HG03354 (cell line): ENCODE results near the gene CAB39.

Experiments used
- ATAC-seq: cut with Tn5 transposase; IDR thresholded peaks from one replicate; pipeline ENCODE4 v1.9.1; 2021; ENCODE audit warnings: mild to moderate bottlenecking; ENCODE audit not compliant: unreplicated experiment, poor library complexity, severe bottlenecking

The CAB39 gene

DNA sequence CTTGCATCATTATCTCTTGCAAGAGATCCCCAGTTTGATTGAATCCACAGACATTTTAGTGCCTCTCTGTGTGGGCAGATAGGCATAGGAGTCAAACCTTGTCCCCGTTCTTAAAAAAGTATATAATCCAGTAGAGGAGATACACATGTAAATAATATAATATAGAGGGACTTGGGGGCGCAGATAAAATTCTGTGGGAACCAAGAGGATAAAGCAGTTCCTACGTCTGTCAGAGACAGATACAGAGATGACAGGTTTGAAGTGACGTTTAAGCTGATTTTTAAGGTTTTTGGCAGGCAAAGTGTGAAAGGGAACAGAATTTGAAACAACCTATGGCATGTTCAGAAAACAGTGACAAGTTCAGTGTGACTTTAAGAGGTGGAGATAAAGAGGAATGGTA, 63.1 kb downstream of the CAB39 start:
- no peak for ATAC-seq

DNA sequence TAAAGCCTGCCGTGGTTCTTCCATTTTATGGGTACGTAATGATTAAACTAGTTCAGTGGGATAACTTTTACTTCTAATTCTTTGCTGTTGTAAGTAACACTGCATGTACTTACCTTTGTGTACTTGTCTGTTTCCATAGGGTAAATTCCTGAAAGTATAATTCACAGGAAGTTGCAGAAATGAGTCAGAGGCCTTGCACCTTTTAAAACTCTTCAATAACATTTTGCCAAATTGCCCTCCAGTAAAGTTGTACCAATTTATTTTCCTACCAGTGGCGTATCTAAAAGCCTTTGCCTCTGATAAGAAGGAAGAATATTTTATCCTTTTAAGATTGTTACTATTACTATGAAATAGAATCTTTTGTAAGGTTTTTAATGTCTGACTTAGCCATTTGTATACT, 65.1 kb downstream of the CAB39 start:
- no peak for ATAC-seq

DNA sequence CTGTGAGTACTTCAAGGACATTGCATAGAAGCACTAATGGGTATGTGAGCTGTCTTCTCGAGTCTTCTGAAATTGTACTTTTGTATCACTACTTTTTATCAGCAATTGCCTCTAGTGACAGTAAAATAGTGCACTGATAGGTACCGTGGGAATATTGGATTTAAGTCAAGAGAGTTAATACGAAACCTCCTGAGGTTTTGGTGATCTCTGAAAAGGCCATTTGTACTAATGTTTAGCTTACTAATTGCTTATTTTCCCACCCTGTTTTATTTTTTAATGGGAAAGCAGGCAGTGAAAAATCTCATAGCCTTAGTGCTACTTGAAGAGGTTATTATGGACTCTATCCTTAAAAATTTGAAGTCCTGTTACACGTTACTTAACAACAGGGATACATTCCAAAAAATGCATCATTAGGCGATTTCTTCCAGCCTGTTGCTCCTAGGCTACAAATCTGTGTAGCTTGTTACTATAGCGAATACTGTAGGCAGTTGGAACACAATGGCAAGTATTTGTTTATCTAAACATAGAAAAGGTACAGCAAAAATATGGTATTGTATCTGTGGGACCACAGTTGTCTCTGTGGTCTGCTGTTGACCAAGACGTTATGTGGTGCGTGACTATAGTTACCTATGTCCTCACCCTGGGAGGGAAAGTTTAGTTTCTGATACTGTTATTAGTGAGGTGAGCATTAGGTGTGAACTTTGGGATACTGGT, 65.9 kb downstream of the CAB39 start:
- peak; percentile 69 for ATAC-seq

DNA sequence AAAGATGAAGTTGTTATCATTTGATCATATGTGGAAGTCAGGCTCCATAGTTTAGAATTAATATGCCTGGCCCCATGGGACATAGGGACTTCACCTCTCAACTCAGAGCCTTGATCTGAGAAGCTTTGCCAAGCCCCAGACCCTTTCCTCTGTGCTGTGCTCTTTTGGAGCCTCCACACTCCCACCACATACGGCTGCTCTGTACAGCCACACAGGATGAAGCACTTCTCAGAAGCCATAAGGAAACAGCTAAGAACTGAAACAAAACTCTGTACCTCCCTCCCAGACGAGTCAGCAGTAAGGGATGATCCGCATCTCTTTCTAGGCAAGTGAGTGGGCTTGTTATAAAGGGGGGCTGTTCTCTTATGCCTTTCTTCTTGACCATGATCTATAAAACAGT, 66.5 kb downstream of the CAB39 start:
- ATAC-seq = peak; percentile 30

DNA sequence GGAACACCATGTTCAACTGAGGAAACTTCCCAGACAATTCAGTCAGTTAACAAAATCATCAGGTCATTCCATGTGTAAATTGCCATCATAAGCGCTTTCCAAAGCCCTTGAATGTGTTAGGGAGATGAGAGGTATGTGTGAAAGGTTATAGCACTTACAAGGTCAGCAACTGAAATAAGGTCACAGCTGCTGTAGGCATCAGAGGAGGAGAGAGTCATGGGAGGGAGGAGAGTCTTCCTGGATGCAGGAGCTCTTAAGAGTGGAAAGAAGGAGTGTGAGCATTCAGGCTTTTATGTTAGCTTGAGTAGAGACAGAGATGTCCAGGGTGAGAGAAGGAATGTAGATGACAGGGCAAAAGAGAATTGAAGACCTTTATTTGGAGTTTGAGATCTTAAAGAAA, 67.0 kb downstream of the CAB39 start:
- no peak for ATAC-seq

DNA sequence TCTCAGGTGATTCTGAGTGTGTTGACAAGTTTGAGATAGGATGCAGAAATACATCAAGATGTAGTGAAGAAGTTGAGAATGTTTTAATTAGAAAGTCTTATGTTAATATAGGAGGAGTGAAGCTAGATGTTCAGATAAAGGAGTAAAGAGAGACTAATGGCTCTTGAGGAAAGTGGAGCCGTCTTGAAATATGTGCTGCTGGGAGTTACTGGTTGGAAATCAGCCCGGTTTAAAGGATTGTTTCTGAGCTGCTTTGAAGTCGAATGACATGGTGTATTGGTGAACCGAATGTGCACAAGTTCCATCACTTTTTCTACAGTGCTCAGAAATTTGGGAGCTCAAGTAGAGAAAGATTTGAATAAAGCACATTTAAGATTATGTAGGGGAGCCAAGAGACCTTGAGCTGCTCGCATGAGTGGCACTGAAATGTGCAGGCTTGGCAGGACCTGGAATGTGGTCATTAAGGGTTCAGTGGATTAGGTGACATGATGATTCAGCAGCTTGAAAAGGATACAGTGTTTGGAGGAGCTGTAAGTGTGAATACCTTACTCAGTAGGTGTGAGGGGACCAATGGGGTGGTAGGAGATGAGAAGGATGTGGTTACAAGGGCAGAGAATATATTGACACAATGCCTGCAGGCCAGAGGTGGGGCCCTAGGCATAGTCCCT, 68.6 kb downstream of the CAB39 start:
- ATAC-seq = no peak

DNA sequence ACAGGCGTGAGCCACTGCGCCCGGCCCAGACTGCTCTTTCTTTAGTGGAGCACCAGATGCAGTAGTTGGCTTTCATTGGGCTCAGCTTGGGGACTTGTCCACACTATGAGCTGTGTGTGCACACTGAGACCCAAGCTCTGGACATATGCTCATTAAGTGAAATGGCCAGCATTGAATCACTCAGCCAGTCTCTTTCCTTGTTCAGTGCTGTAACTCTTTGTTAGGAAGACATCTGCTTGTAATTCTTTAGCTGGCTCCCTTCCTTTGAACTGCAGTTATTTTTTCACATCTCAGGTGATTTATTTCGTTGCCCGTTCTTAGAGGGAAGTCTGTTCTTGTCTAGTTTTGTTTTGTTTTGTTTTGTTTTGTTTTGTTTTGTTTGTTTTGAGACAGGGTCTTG, 70.5 kb downstream of the CAB39 start:
- no peak for ATAC-seq

DNA sequence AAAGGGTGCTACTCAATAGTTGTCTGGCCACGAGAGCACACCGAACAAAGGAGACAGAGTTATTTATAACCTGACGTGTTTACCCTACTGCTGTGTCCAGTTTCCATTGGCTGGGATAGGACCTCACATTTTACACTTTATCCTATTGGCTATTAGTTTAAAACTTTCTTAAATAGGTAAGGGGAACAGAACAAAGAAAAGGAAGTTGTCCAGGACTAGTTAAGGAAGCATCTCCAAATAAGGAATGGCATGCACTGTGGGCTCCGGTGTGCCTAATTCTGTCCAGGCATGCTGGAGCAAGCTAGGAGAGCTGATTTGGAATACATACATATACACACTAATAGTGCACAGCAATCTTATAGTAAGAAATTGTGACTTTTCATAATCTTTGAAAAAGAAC, 72.2 kb downstream of the CAB39 start:
- no peak for ATAC-seq

DNA sequence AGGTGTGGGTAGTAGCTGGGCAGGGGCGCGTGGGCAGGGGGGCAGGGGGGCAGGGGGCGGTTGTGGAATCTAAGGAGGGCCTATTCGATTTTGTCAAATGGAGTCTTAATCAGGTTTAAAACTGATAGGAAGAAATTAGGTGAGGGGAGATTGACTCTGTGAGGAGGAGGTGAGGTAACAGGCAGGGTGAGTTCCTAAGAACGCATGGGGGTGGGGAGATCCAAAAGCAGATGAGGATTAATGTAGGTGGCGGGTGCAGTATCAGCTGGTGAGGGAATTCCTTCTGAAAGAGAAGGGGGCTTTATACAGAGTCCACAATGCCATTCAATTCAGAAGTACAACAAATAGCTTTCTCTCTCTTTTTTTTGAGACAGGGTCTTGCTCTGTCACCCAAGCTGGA, 72.7 kb downstream of the CAB39 start:
- ATAC-seq = no peak

DNA sequence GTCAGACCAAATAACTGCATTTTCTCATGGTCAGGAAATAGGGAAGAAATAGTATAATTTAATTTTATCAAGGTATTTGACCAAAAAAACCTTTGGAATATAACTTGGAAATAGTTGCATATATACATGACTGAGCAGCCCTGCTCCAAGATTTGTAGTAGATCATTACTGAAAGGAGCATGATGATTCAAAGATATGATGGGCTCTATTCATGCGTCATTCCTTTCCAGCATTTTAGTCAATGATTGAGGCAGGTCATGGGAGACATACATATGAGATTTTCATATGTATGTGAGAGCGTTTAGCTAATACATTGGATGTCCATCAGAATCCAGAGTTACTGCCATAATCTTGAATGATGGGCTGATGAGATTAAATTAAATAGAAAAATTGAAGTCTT, 74.5 kb downstream of the CAB39 start:
- ATAC-seq = no peak

DNA sequence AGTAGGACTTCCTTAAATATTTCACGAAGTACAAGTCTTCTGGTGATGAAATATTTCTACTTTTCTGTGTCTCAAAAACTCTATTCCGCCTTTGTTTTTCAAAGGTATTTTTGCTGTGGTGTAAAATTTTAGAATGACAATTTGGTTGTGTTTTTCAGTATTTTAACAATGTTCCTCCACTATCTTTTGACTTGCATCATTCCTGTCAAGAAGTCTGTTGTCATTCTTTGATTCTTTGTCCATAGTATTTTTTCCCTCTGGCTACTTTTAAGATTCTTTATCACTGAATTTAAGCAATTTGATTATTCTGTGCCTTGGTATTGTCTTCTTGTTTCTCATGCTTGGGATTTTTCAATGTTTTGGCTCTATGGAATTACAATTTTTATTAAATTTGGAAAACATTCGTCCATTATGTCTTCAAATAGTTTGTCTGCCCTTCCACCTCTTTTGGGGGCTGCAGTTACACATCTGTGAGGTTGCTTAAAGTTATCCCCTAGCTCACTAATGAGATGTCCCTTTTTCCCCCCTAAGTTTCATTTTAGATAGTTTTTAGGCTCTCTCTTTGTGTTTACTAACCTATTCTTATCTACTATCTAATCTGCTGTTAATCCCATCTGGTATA, 76.0 kb downstream of the CAB39 start:
- ATAC-seq = no peak

DNA sequence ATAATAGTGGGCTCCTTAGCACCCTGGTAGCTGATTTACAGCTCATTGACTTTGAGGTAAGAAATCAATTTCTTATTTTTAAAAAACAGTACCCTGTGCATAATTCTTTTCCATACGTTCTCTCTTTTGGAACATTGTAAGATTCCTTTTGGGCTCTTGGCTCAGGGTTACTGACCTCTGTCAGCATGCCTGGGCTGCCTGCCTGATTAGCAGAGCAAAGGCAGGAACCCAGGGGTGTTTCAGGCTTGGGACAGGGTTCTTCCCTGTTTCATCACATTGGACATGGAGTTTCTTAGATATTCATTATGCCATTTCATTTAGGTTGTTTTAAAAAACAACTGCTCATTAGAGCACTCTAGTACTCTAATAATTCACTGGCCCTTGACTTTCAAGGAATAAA, 78.3 kb downstream of the CAB39 start:
- no peak for ATAC-seq

DNA sequence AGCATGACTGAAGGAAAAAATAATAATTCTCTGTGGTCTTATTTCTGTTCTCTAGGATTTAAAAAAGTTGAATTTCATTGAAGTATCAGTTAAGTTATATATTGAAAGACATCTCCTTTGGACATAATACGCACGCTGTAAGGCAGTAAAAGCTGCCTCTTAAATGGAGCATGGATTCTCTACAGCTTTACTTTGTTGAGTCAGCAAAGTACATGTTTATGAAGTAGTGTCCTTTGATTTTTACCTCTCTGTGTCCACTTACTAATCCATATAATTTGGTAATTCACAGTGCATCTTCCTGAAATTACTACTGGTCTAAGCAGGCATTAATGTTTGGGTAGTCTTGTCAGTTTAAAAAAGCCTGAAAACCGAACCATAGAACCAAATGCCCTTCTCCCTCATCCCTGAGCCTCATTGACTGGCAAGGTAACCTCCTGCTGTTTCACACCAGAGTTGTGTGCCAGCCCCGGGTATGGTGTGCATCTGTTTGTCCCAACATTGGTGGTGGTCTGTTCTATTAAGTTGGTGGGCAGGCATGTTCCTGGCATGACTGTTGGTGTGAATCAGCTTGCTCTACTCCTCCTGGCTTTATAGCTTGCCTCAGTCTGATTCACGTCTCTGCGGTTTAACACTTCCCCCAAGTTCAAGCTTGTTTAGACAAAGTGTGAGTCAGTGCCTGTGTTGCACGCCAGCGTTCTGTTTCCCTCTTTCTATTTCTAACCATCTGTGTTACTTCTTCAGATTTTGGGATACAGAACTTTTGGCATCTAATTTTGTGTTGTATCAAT, 81.1 kb downstream of the CAB39 start:
- ATAC-seq = no peak

DNA sequence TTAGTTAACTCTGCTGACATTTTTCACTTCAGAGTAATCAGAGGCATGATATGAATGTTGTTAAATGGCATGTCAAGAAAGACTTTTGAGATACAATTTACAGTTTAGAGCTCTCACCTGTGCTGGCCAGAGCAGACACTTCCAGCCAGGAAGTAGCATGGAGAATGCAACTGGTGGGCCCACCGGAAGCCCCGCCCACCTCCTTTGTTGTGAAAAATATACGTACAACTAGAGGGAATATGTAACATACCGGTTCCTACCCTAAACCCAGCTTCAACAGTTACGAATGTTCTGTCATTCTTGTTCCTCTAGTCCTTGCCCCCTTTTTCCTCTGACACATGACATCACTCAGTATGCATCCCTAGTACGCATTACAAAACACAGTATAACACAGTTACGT, 81.9 kb downstream of the CAB39 start:
- ATAC-seq = no peak

DNA sequence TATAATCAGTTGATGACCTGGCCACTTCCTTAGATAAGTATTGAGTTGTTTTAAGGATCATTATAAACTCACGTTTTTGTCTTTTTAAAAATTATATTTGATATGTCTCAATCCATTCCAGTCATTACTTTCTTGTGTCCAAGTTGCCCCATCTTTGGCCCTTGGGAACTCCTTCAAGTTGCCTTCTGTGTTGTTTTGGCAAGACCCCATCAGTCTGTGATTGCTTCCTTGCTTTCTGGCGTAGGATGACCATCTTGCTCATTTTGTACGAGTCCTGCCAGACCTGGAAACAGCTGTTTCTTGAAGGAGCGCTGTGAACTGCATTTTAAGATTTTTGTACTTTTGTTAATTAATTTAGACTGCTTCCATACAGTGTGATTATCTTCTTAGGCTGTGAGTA, 83.2 kb downstream of the CAB39 start:
- no peak for ATAC-seq

DNA sequence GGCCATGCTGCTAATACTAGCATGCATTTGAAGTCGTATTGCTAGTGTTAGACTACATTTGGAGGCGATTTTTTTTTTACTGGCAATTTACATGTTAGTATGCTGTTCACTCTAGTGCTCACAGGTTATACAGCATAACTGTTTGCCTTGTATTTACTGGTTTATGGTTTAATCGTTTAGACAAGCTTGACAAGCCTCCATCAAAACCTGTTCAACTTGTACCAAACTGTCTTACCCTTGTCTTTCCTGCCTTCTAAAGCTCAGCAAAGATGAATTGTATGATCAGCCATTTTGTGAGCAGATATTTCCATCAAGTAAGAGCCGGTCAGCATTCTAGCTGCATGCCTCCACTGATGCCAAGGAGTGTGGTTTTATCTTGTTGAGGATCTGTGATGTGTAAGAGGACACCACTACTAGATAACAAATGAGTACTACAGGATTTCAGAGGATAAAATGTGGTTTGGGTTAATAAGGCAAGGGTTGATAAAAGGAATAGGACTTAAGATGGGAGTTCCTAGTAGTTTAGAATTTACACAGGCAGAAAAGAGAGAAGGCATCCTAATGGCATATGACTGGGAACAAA, 83.7 kb downstream of the CAB39 start:
- ATAC-seq = no peak

DNA sequence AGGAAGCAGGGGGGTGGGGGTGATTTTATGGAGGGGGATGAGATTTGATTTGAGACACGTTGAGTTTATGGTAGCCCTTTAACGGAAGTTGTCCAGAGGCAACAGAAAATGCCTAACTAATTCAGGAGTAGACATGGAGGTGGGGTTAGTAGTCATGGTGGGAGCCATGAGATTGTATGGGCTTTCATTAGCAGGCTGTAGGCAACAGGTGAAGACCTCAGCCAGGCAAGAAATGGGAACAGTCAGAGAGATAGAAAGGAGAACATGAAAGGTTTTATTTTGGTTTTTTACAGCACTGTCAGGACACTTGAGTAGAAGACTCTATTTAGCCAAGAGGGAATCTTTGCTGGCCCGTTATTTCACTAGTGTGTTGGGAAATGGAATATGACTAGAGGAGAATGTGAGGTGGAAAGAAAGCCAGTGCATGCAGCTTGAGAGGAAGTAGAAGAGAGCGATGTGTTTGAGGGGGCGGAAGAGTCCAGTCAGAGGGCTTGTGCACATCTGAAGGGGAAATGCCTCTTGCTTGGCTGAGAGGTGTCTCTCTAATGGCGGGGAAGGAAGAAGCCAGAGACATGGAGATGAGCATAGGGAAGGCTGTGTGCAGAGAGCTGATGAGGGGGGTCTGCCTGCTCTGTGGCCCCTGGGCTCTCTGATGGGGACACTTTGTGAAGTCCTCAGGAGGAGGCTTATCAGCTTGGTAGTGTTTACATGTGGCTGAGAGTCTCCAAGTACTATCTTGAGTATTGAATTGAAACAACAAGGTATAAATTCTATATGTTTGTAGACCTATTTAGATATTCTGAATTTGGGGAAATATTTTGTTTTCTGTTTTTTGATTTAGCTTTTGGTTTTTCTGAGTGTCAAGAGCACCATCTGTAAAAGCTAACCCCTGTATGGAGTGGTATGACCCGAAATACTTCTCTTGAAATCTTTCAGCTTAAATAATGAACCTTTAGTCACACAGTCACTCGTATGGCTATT, 85.2 kb downstream of the CAB39 start:
- no peak for ATAC-seq

DNA sequence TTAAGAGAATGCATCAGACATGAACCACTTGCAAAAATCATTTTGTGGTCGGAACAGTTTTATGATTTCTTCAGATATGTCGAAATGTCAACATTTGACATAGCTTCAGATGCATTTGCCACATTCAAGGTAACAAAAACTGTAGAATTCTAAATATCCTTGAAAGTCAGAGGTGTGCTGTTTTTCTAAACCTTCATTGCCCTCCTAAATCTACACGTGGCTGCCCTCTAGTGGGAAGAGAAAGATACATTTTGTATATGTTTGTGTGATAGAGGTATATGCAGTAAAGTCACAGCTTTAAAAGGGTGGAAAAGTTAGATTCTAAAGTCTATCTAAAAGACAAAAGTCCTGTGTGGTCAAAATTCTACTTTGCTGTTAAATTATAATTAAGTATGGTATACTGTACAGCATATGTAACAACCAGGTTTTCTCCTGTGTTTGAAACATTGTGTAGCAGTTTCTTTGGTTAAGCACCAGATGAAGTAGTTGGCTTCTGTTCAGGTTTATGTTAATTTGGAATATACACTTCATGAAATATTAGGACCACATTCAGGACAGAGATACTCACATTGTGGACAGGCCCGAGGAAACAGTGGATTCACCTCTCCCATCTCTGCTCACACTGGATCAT, 86.2 kb downstream of the CAB39 start:
- no peak for ATAC-seq
